Measurements from ENCODE around the gene FGF7.
"Not testable (repeated sequence)": the region's sequence is repeated elsewhere in the genome, so short reads cannot be mapped to it uniquely, and the experiment has no call there.

FGF7 gene, protein sequence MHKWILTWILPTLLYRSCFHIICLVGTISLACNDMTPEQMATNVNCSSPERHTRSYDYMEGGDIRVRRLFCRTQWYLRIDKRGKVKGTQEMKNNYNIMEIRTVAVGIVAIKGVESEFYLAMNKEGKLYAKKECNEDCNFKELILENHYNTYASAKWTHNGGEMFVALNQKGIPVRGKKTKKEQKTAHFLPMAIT

DNA sequence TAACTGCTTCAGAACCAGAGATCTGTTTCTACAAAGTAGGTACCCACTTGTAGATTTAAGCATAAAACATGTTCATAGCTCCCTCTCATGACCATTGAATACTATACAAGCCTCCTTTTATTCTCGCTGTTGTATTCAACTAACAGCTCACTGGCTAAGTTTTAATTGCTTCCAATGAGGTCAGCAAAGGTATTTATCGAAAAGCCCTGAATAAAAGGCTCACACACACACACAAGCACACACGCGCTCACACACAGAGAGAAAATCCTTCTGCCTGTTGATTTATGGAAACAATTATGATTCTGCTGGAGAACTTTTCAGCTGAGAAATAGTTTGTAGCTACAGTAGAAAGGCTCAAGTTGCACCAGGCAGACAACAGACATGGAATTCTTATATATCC, at the start of gene FGF7:
Gene FGF7 (plus strand): TSS at position 222 of the 400 bp plus-strand sequence. CDS start 1,056 bp downstream, outside the sequence.
- in situ Hi-C loops (cut with MboI; ENCODE audit: low sequenced_read_pairs): no loop called here

DNA sequence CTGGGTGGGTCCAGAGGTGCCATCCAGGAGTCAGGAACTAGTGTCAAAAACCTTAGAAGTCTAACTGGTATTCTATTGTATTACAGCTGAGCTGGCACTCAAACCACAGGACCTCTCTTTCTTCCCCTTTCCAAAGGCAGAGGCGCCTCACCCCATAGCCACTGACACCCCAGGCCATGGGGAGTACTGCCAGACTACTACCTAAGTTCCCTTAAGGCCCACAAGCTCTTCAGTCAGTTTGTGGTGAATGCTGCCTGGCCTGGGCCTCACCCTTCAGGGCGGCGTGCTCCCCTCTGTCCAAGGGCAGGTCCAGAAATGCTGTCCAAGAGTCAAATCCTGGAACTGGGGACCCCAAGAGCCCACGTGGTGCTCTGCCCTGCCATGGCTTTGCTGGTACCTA, 43.0 kb upstream of the FGF7 start:
- in situ Hi-C loops (cut with MboI; ENCODE audit: low sequenced_read_pairs): no loop called here

DNA sequence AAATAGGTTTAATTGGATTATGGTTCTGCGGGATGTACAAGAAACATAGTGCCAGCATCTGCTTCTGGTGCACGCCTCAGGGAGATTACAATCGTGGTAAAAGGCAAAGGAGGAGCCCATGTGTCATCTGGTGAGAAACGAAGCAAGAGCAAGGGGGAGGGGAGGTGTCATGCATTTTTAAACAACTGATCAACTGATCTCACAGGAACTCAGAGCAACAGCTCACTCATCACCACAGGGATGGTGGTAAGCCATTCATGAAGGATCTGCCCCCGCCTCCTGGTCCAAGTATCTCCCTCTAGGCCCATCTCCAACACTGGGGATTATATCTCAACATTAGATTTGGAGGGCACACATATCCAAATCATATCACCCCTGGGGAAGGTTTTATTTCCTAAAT, 42.1 kb upstream of the FGF7 start:
- in situ Hi-C loops (cut with MboI; ENCODE audit: low sequenced_read_pairs): no loop called here

DNA sequence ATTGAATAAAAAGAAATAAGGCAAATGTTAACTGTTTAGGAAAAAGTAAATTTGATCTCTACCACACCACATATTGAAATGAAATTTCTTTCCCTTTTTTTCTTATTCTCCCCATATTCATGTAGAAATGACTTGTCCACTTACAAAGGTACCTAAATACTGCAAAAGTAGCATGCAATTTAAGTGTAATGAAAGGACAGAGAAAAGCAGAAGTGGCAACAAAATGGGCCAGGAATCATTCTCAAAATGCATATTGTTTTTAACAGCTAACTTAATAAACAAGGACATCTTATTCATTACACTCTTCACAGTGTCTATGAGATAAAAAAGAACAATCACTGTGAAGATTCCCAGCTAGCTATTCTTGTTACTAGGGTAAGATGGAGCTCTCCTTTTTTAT, 40.6 kb upstream of the FGF7 start:
- in situ Hi-C loops (cut with MboI; ENCODE audit: low sequenced_read_pairs): no loop called here

DNA sequence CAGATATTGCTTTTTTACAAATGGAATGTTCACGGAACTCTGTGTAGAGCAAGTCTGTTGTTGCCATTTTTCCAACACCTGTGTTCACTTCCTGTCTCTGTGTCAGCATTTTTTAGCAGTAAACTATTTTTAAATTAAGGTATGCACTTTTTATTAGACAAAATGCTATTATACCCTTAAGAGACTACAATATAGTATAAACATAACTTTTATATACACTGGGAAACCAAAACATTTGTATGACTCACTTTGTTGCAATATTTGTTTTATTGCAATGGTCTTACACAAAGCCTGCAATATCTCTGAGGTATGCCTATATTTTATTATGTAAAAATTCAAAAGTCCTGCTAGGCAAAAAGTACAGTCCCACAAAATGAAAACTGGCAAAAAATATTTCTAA, 39.8 kb upstream of the FGF7 start:
- in situ Hi-C loops (cut with MboI; ENCODE audit: low sequenced_read_pairs): no loop called here

DNA sequence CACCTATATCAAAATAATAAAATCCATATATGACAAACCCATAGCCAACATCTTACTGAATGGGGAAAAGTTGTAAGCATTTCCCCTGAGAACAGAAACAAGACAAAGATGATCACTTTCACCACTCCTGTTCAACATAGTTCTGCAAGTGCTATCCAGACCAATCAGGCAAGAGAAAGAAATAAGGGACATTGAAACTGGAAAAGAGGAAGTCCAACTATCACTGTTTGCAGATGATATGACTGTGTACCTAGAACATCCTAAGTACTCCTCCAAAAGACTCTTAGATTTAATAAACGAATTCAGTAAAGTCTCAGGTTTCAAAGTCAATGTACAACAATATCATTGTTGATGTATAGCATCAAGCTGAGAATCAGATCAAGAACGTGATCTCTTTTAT, 35.6 kb upstream of the FGF7 start:
- in situ Hi-C loops (cut with MboI; ENCODE audit: low sequenced_read_pairs): no loop called here

DNA sequence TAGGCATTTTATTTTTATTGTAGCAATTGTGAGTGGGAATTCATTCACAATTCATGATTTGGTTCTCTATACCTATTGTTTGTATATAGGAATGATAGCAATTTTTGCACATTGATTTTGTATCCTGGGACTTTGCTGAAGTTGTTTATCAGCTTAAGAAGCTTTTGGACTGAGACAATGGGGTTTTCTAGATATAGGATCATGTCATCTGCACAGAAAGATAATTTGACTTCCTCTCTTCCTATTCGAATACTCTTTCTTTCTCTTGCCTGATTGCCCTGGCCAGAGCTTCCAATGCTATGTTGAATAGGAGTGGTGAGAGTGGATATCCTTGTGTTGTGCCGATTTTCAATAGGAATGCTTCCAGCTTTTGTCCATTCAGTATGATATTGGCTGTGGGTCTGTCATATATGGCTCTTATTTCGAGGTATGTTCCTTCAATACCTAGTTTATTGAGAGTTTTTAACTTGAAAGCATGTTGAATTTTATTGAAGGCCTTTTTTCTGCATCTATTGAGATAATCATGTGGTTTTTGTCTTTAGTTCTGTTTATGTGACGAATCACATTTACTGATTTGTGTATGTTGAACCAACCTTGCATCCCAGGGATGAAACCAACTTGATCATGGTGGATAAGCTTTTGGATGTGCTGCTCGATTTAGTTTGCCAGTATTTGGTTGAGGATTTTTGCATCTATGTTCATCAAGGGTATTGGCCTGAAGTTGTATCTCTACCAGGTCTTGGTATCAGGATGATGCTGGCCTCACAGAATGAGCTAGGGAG, 20.3 kb upstream of the FGF7 start:
- in situ Hi-C loops (cut with MboI; ENCODE audit: low sequenced_read_pairs): not testable (repeated sequence)

DNA sequence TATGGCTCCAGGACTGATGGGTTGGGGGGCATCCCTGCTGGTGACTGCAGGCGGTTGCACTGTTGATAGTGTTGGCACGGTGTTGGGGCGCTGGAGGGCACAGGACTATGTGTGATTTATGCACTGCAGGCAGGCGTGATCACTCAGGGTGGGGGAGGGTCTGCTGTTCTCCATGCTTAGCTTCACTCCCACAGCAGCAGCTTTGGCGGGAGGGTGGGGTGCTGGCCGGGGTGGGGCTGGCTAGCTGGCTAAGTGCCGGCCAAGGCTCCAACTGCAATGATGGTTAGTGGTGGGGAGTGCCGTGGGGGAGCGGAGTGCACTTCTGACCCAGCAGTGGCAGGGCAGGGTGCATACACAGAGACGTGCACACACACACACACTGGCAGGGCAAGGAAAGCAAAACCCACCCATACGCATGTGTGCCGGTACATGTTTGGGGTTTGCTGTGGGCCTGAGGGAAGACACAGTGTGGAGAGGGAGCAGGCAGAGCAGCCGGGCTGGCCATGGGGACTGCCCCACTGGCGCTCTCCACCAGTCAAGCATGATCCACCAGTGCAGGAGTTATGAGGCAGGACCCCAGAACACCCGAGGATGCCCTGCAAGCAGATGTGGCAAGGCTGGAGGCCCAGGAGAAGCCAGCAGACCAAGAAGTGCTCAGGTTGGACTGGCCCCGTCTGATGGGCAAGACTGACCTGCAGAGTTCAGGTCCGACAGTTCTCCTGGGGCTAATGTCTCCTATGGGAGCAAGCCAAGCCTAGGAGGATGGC, 16.5 kb upstream of the FGF7 start:
- in situ Hi-C loops (cut with MboI; ENCODE audit: low sequenced_read_pairs): no loop called here

DNA sequence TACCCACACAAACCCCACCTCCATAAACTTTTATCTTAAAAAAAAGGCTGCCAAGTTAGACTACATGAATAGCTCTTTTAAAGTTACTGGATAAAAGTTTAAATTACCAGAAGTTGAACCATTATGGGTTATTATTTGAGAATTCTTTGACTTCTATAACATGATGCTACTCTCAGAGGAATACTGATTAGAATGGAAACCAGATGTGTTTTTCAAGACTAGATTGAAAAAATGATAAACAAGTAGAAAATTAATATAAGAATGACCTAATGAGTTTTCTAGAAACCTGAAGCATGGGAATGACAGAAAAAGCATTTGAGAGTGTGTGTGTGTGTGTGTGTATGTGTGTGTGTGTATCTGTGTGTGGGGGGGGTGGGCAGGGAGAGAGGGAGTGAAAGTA, 12.4 kb upstream of the FGF7 start:
- in situ Hi-C loops (cut with MboI; ENCODE audit: low sequenced_read_pairs): no loop called here

DNA sequence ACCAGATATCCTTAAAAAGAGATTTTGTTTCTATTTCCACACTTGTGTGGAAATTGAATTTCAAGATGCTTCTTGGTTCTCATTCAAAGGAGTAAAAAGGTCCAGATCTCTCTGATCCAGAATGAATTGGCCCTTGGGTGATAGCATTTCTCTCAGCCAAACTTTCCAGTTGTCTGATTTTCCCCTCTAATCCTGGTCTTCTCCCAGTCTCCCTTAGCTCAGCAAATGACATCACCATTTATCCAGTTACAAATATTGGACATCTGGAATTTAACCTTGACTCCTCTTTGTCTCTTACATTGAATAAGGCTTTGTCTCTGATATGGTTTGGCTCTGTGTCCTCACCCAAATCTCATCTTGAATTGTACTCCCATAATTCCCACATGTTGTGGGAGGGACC, 10.2 kb upstream of the FGF7 start:
- in situ Hi-C loops (cut with MboI; ENCODE audit: low sequenced_read_pairs): no loop called here

DNA sequence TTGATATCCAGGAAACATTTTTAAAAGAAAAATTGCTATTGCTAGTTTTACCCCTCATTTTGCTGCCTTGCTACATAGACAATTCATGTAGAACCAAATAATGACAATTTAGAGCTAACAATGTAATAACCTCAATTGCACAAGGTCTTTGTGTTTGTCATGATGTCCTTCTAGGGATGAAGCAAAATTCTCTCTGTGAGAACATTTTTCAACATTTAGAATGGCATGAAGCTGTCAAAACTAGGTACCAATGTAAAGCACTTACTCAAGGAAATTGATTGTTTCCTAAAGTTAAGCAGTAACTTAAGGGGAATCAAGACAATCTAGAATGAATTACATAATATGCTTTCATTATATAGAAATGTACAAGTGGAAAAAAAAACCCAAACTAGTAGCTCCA, 7.9 kb upstream of the FGF7 start:
- in situ Hi-C loops (cut with MboI; ENCODE audit: low sequenced_read_pairs): no loop called here

DNA sequence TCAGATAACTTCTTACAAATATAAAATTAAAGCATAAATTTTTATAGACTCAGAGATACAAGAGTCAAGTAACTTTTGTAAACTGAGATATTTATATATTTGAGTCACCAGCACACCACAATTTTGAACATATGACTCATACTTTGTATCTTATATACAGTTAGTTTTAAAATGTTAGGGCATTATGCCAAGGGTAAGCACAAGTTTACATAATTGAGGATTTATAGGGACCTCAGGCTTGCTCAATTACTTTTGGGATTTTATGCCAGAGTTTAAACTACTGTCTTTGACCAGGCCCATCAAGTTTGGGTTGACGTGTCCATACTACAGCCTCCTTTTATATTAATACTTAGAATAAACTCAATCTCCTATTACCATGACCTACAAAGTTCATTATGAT, 7.4 kb upstream of the FGF7 start:
- in situ Hi-C loops (cut with MboI; ENCODE audit: low sequenced_read_pairs): no loop called here

DNA sequence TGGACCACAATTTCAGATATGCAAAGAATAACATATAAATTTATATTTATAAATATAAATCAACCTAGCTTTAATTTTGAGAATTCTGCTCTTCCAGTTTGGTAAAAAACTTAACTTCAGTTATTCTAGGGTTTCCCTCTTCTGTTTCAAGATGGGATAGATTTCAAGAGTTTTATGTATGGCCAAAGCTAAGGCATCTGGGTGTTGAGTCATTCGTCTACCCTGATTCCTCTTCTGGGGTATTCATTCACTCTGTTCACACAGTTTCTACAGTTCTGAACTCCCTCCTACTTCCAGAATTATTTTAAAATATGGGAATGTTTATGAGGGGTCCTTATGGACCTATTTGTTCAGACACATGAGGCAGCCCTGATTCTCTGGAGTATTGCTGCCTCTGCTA, 4.2 kb upstream of the FGF7 start:
- in situ Hi-C loops (cut with MboI; ENCODE audit: low sequenced_read_pairs): no loop called here

DNA sequence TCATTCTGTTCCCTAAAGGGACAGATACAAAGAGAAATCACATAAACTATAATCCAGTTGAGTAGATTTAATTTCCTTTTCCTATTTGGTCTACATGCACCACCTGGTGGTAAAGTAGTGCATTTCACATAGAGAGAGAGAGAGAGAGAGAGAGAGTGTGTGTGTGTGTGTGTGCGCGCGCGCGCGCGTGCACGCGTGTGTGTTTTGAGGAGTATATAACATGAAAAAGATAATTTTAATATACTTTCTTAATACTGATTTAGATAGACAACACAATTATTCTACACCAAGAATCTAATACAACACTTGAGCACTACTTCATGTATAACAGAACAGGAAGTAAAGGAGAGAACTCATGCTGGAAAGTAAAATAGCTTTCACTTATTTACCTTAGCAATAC, 1.1 kb upstream of the FGF7 start:
- in situ Hi-C loops (cut with MboI; ENCODE audit: low sequenced_read_pairs): no loop called here

DNA sequence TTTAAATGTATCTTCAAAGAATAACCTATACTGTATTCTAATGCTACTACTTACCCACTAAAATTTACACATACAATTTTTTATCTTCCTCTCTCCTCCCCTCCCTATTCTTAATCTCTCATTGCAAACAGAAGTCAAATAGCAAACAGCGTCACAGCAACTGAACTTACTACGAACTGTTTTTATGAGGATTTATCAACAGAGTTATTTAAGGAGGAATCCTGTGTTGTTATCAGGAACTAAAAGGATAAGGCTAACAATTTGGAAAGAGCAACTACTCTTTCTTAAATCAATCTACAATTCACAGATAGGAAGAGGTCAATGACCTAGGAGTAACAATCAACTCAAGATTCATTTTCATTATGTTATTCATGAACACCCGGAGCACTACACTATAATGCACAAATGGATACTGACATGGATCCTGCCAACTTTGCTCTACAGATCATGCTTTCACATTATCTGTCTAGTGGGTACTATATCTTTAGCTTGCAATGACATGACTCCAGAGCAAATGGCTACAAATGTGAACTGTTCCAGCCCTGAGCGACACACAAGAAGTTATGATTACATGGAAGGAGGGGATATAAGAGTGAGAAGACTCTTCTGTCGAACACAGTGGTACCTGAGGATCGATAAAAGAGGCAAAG, 984 bp downstream of the FGF7 start:
- in situ Hi-C loops (cut with MboI; ENCODE audit: low sequenced_read_pairs): no loop called here

DNA sequence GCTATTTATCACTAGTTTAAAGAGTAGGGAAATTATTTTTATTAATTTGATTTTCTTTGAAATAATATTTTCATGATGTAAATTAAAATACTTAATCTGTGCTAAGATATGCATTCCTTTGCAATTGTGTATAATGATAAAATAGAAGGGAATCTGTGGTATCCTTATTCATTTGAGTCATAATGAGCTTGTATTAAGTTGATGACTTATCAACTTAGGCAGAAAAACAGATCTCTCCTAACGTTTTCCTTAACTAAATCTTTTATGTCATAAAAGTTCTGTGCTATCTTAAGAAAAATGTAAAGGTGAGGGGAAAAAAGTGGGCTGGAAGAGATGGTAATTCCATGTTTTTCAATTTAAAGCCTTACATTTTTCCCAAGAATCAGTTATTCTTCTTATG, 1.9 kb downstream of the FGF7 start:
- in situ Hi-C loops (cut with MboI; ENCODE audit: low sequenced_read_pairs): no loop called here

DNA sequence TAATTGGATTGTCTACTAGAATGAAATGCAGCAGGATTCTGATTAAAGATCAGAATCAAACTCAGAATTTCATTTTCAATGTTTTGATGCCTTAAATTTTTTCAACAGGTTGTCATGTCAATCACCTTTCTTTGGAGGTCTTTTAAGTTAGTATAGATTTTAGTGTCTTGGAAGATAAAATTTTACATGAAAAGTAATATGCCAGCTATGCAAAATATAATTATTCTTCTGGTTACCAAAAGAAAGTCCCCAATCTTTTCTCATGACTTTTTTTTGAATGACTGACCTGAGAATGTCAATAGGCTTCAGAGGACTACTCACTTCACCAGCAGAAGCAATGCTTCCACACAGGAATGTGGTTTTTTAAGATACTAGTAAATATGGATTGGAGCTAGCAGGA, 4.3 kb downstream of the FGF7 start:
- in situ Hi-C loops (cut with MboI; ENCODE audit: low sequenced_read_pairs): no loop called here

DNA sequence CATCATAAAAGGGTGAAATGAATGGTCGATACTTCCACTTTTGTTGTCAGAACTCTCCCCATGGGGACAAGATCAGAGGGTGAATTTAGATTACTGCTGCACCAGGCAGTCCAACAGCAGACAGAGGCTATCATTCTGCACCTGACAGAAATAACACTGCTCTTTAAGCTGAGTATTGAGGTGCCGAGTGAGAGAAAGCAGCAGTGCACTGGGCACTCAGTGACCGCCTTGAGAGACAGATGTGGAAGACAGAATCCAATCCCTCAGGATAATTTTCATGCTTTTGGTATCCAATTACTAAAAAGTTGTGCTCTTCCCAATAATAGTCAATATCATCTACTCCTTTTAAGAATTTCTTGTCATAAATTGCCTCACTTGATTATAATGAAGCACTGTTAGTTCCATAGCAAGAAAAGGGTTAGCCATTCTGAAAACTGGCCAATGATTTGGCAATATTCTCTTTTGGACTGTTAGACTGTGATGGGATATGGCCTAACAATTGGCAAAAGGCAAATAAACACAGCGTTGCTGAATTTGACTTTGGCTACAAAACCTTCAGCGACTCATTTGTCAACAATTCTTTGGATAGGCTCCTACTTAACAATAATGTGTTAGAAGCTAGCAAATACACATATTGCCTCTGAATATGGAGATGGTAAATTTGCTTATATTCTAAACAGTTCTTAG, 5.5 kb downstream of the FGF7 start:
- in situ Hi-C loops (cut with MboI; ENCODE audit: low sequenced_read_pairs): no loop called here

DNA sequence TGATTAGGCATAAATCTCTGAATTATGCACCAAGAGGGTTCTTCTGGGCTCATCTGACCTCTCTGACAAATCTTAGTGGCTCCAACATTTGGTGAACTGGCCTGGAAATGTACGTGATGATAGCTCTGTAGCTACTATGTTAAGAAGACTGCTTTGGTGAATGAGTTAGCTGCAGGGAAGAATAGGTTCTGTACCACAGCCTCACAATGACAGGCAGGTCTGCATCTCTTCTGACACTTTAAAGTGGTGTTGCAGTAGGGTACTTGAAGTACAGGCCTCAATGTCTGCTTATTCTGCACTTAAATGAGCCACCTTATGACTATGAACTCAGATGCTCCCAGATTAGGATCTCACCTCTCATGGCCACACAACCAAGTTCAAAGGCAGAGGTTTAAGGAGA, 7.0 kb downstream of the FGF7 start:
- in situ Hi-C loops (cut with MboI; ENCODE audit: low sequenced_read_pairs): no loop called here

DNA sequence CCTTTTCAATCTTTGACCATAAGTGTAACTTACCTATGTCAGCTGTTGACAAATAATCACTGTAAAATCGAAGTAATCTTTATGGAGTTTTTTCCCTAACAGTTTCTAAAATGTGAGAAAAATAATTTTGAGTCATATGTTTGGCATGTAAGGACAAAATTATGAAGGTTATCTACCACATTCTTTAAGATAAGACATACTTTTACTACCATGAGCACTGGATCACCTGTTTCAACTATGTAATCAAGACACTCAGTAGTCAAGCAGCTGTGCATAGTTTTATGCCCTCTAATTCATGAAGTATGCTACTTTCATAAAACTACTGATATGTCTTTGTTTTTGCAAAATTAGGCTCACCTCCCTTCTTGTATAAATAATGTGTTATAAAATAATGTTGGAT, 12.1 kb downstream of the FGF7 start:
- in situ Hi-C loops (cut with MboI; ENCODE audit: low sequenced_read_pairs): no loop called here

DNA sequence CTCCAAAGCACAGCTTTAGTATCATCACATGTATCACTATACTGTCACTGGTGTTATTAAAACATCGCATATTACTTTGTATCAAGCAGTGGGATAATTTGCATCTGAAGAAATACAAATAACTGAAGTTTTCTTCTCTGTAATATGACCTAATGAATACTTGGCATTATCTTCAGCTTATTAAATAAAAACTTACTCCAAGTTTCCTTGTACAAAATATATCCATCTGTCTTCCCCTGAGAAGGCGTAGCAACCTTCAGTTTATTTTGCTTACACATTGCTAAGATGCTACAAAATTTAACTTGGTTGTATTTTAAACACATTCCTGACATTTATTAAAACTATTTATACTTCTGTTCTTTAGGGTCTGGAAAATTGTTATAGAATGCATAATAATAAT, 13.7 kb downstream of the FGF7 start:
- in situ Hi-C loops (cut with MboI; ENCODE audit: low sequenced_read_pairs): no loop called here
